Activated CD4-positive, alpha-beta T cell treated with anti-CD3 and anti-CD28 coated beads for 48 hours (primary cell): ENCODE results near the gene ABHD1.
"Not testable (repeated sequence)": the region's sequence is repeated elsewhere in the genome, so short reads cannot be mapped to it uniquely, and the experiment has no call there.

ENCODE experiments used
- DNase-seq: peaks from one replicate; pipeline ENCODE4 v3.0.0-alpha.2; 2020

ABHD1 gene

GRCh38 chr2:27087823-27088410 lies 35.7 kb upstream of the ABHD1 start:
- no peak for DNase-seq

GRCh38 chr2:27088634-27089033 lies 35.0 kb upstream of the ABHD1 start:
- DNase-seq = no peak

GRCh38 chr2:27089111-27089954 lies 34.3 kb upstream of the ABHD1 start:
- DNase-seq = no peak

GRCh38 chr2:27091746-27092695 lies 31.6 kb upstream of the ABHD1 start:
- no peak for DNase-seq

GRCh38 chr2:27092696-27093429 lies 30.8 kb upstream of the ABHD1 start:
- DNase-seq = no peak

- DNase-seq = no peak
These were observed 29.9 kb upstream of the ABHD1 start for GRCh38 chr2:27093430-27094352.

GRCh38 chr2:27094353-27094984 lies 29.1 kb upstream of the ABHD1 start:
- DNase-seq = no peak

GRCh38 chr2:27095427-27095744 lies 28.2 kb upstream of the ABHD1 start:
- no peak for DNase-seq

- DNase-seq = peak; percentile 63
These were observed 27.6 kb upstream of the ABHD1 start for GRCh38 chr2:27095745-27096651.

GRCh38 chr2:27096748-27097297 lies 26.8 kb upstream of the ABHD1 start:
- no peak for DNase-seq

GRCh38 chr2:27097341-27097740 lies 26.3 kb upstream of the ABHD1 start:
- DNase-seq = no peak

GRCh38 chr2:27099334-27099955 lies 24.2 kb upstream of the ABHD1 start:
- DNase-seq = no peak

GRCh38 chr2:27100036-27100435 lies 23.6 kb upstream of the ABHD1 start:
- no peak for DNase-seq

- no peak for DNase-seq
These were observed 21.3 kb upstream of the ABHD1 start for GRCh38 chr2:27102329-27102728.

- no peak for DNase-seq
These were observed 17.6 kb upstream of the ABHD1 start for GRCh38 chr2:27105981-27106380.

- DNase-seq = no peak
These were observed 15.4 kb upstream of the ABHD1 start for GRCh38 chr2:27108221-27108620.

- DNase-seq = no peak
These were observed 14.5 kb upstream of the ABHD1 start for GRCh38 chr2:27109083-27109482.

- DNase-seq = not testable (repeated sequence)
These were observed 12.8 kb upstream of the ABHD1 start for GRCh38 chr2:27110603-27111352.
